Cardiac muscle cell (in vitro differentiated cells and primary cell): ENCODE results near the gene FARS2. TPM values are rescaled to one million over a fixed set of nuclear protein-coding genes. Genes with fewer than 3 reads are reported as not detected.
"Not testable (repeated sequence)": the region's sequence is repeated elsewhere in the genome, so short reads cannot be mapped to it uniquely, and the experiment has no call there.

Experiments
- DNase-seq, 2 donors: peaks; one replicate each; pipeline versions ENCODE4 v3.0.0 to v3.0.0-alpha.2; 2010 to 2017; ENCODE audit warnings: low read depth in 1 of 2, low spot score in 1 of 2
- H3K27ac ChIP-seq: fragments of 200-600 bp; sonication (generic); 2 replicates; pipeline ENCODE4 v1.5.1; 2016
- H3K27me3 ChIP-seq: fragments of 200-600 bp; sonication (generic); 2 replicates; pipeline ENCODE4 v1.6.0; 2016; ENCODE audit warnings: control low read depth
- H3K36me3 ChIP-seq: fragments of 200-600 bp; sonication (generic); 2 replicates; pipeline ENCODE4 v1.5.1; 2016; ENCODE audit warnings: control low read depth
- H3K4me1 ChIP-seq: fragments of 200-600 bp; sonication (generic); 2 replicates; pipeline ENCODE4 v1.8.1; 2017; ENCODE audit warnings: low read depth, mild to moderate bottlenecking, mixed run types
- H3K4me3 ChIP-seq: fragments of 200-600 bp; sonication (generic); 2 replicates; pipeline ENCODE4 v1.5.1; 2016; ENCODE audit warnings: mild to moderate bottlenecking
- H3K9me3 ChIP-seq: fragments of 200-600 bp; sonication (generic); 2 replicates; pipeline ENCODE4 v1.5.1; 2017; ENCODE audit warnings: low read depth, mild to moderate bottlenecking, control low read depth
- CTCF ChIP-seq: IDR thresholded peaks from 2 replicates; pipeline ENCODE4 v1.5.1; 2012; ENCODE audit warnings: low read depth, mild to moderate bottlenecking, low read length
- polyA plus RNA-seq: library from polyadenylated mRNA; unstranded; fragments of >200 nt; fragmentation: Nextera tagmentation; extraction: Ambion mirVana; gene quantifications from 2 replicates; pipeline ENCODE4 v1.2.1, GENCODE V29; 2016
- total RNA-seq: library from RNA; depleted of rRNA; stranded (reverse); fragments of >200 nt; gene quantifications from 2 replicates; pipeline ENCODE4 v1.2.3, GENCODE V29; 2016

Gene FARS2
- total and polyA plus RNA-seq, 2 experiments from 2014 or later: 12.4 to 22.5 TPM

GRCh38 chr6:5684320-5685053 lies 423.2 kb downstream of the FARS2 start:
- no peak for DNase-seq
- Histone ChIP-seq H3K4me1 (peaks cover 2% of the 10 kb centered on the region), H3K36me3 (no peaks in the 10 kb centered on the region), H3K27me3 (no peaks in the 10 kb centered on the region), H3K4me3 (no peak overlapping the region), H3K27ac (no peak overlapping the region), H3K9me3 (no peaks in the 10 kb centered on the region)
- no peak for TF ChIP-seq CTCF

- Histone ChIP-seq H3K27me3 (no peaks in the 10 kb centered on the region), H3K4me1 (no peaks in the 10 kb centered on the region), H3K27ac (no peak overlapping the region), H3K9me3 (no peaks in the 10 kb centered on the region), H3K4me3 (no peak overlapping the region), H3K36me3 (no peaks in the 10 kb centered on the region)
- no peak for TF ChIP-seq CTCF
- DNase-seq: no peak
Measured at GRCh38 chr6:5693225-5694145, 432.2 kb downstream of the FARS2 start.

GRCh38 chr6:5695260-5696245 lies 434.2 kb downstream of the FARS2 start:
- Histone ChIP-seq H3K36me3 (no peaks in the 10 kb centered on the region), H3K27ac (no peak overlapping the region), H3K4me1 (no peaks in the 10 kb centered on the region), H3K27me3 (no peaks in the 10 kb centered on the region), H3K9me3 (no peaks in the 10 kb centered on the region), H3K4me3 (no peak overlapping the region)
- DNase-seq: peak in 1 of 2 donors; percentile 51
- TF ChIP-seq CTCF: no peak

GRCh38 chr6:5697508-5697907 lies 436.2 kb downstream of the FARS2 start:
- H3K4me1 ChIP-seq: no peaks in the 10 kb centered on the region
- H3K4me3 ChIP-seq: no peak overlapping the region
- TF ChIP-seq CTCF: no peak
- no peaks in the 10 kb centered on the region for H3K36me3 ChIP-seq
- no peaks in the 10 kb centered on the region for H3K27me3 ChIP-seq
- no peak overlapping the region for H3K27ac ChIP-seq
- H3K9me3 ChIP-seq: no peaks in the 10 kb centered on the region
- no peak for DNase-seq

GRCh38 chr6:5698318-5698717 lies 437.0 kb downstream of the FARS2 start:
- H3K27me3 ChIP-seq: no peaks in the 10 kb centered on the region
- H3K9me3 ChIP-seq: no peaks in the 10 kb centered on the region
- H3K4me3 ChIP-seq: no peak overlapping the region
- no peaks in the 10 kb centered on the region for H3K4me1 ChIP-seq
- H3K27ac ChIP-seq: no peak overlapping the region
- DNase-seq: no peak
- no peak for TF ChIP-seq CTCF
- no peaks in the 10 kb centered on the region for H3K36me3 ChIP-seq

- not testable (repeated sequence) for H3K27me3 ChIP-seq, H3K9me3 ChIP-seq, H3K4me3 ChIP-seq, H3K36me3 ChIP-seq, H3K27ac ChIP-seq, H3K4me1 ChIP-seq
- peak in 1 of 2 donors; percentile 18 for DNase-seq
Measured at GRCh38 chr6:5699064-5699463, 437.8 kb downstream of the FARS2 start.
